H9 (cell line): ENCODE data around the gene KCNH1. TPM values are rescaled to one million over a fixed set of nuclear protein-coding genes. Genes with fewer than 3 reads are reported as not detected.

Experiments
- DNase-seq: peaks from one replicate; pipeline ENCODE4 v3.0.0-alpha.2; 2017
- H2AFZ ChIP-seq: one replicate; pipeline ENCODE4 v1.6.1; 2013; ENCODE audit warnings: mild to moderate bottlenecking, low read length, control low read depth, moderate library complexity
- H2AK5ac ChIP-seq: 2 replicates; pipeline ENCODE4 v1.6.1; 2013; ENCODE audit warnings: low read length, control low read depth, mixed read lengths; ENCODE audit not compliant: insufficient read length
- H2BK120ac ChIP-seq: one replicate; pipeline ENCODE4 v1.6.1; 2013; ENCODE audit warnings: low read depth, mild to moderate bottlenecking, low read length, control low read depth, inconsistent platforms; ENCODE audit not compliant: poor library complexity, severe bottlenecking
- H2BK12ac ChIP-seq: 2 replicates; pipeline ENCODE4 v1.6.1; 2013; ENCODE audit warnings: low read length, control low read depth, mixed read lengths, low read depth; ENCODE audit not compliant: insufficient read length
- H2BK15ac ChIP-seq: 2 replicates; pipeline ENCODE4 v1.6.1; 2013; ENCODE audit warnings: low read depth, low read length, control low read depth
- H2BK20ac ChIP-seq: one replicate; pipeline ENCODE4 v1.6.1; 2013; ENCODE audit warnings: low read depth, mild to moderate bottlenecking, low read length, control low read depth, inconsistent platforms; ENCODE audit not compliant: poor library complexity, severe bottlenecking
- H2BK5ac ChIP-seq: 2 replicates; pipeline ENCODE4 v1.6.1; 2013; ENCODE audit warnings: low read length, control low read depth, mixed read lengths; ENCODE audit not compliant: insufficient read length
- H3K14ac ChIP-seq: 2 replicates; pipeline ENCODE4 v1.6.1; 2013; ENCODE audit warnings: low read length, control low read depth; ENCODE audit not compliant: insufficient read depth
- H3K18ac ChIP-seq: 2 replicates; pipeline ENCODE4 v1.6.1; 2013; ENCODE audit warnings: low read depth, mild to moderate bottlenecking, mixed read lengths, low read length, control low read depth; ENCODE audit not compliant: insufficient read length
- H3K23ac ChIP-seq: 2 replicates; pipeline ENCODE4 v1.6.1; 2013; ENCODE audit warnings: low read length, control low read depth, mixed read lengths, low read depth; ENCODE audit not compliant: insufficient read length
- H3K23me2 ChIP-seq: 2 replicates; pipeline ENCODE4 v1.6.1; 2013; ENCODE audit warnings: low read depth, mild to moderate bottlenecking, mixed read lengths, low read length, control low read depth; ENCODE audit not compliant: insufficient read length, poor library complexity, severe bottlenecking
- H3K27ac ChIP-seq: 2 replicates; pipeline ENCODE4 v1.5.1; 2013; ENCODE audit warnings: low read length, control low read depth, mixed read lengths, low read depth; ENCODE audit not compliant: insufficient read length
- H3K27me3 ChIP-seq: 2 replicates; pipeline ENCODE4 v1.6.1; 2013; ENCODE audit warnings: low read length, control low read depth, inconsistent platforms; ENCODE audit not compliant: insufficient read depth
- H3K4ac ChIP-seq: 2 replicates; pipeline ENCODE4 v1.6.1; 2013; ENCODE audit warnings: low read depth, mild to moderate bottlenecking, control low read depth, inconsistent platforms, low read length, moderate library complexity
- H3K4me1 ChIP-seq: 2 replicates; pipeline ENCODE4 v1.6.1; 2013; ENCODE audit warnings: low read length, control low read depth, inconsistent platforms; ENCODE audit not compliant: insufficient read depth
- H3K4me2 ChIP-seq: 2 replicates; pipeline ENCODE4 v1.6.1; 2013; ENCODE audit warnings: low read length, control low read depth, mixed read lengths; ENCODE audit not compliant: insufficient read length, insufficient read depth
- H3K56ac ChIP-seq: 2 replicates; pipeline ENCODE4 v1.6.1; 2013; ENCODE audit warnings: low read depth, mild to moderate bottlenecking, mixed read lengths, low read length, control low read depth; ENCODE audit not compliant: insufficient read length
- H3K79me1 ChIP-seq: 2 replicates; pipeline ENCODE4 v1.6.1; 2013; ENCODE audit warnings: low read depth, mild to moderate bottlenecking, moderate library complexity, low read length, control low read depth, inconsistent platforms; ENCODE audit not compliant: insufficient read depth, poor library complexity, severe bottlenecking
- H3K79me2 ChIP-seq: 2 replicates; pipeline ENCODE4 v1.6.1; 2013; ENCODE audit warnings: low read length, control low read depth, inconsistent platforms; ENCODE audit not compliant: insufficient read depth
- H3K9ac ChIP-seq: 2 replicates; pipeline ENCODE4 v1.6.1; 2013; ENCODE audit warnings: low read length, control low read depth, mixed read lengths; ENCODE audit not compliant: insufficient read length; ENCODE audit errors: extremely low read depth
- H3K9me3 ChIP-seq: one replicate; pipeline ENCODE4 v1.6.1; 2013; ENCODE audit warnings: low read depth, low read length, inconsistent platforms; ENCODE audit not compliant: control insufficient read depth
- H3T11ph ChIP-seq: one replicate; pipeline ENCODE4 v1.6.1; 2013; ENCODE audit warnings: mild to moderate bottlenecking, low read length, control low read depth, inconsistent platforms
- H4K20me1 ChIP-seq: one replicate; pipeline ENCODE4 v1.6.1; 2013; ENCODE audit not compliant: control insufficient read depth, insufficient read length, insufficient read depth
- H4K5ac ChIP-seq: 2 replicates; pipeline ENCODE4 v1.6.1; 2013; ENCODE audit warnings: low read depth, mild to moderate bottlenecking, mixed read lengths, low read length, control low read depth; ENCODE audit not compliant: insufficient read length
- H4K8ac ChIP-seq: replicated peaks from 2 replicates; pipeline ENCODE4 v1.6.1; 2013; ENCODE audit warnings: low read length, control low read depth, mixed read lengths, low read depth; ENCODE audit not compliant: insufficient read length
- H4K91ac ChIP-seq: 2 replicates; pipeline ENCODE4 v1.6.1; 2013; ENCODE audit warnings: low read depth, mild to moderate bottlenecking, moderate library complexity, mixed read lengths, low read length, control low read depth; ENCODE audit not compliant: insufficient read length
- H3K27ac Mint-ChIP-seq, 3 experiments: 2 replicates in 2 of 3; 3 replicates in 1 of 3; pipeline ENCODE4 v1.8.0; 2020 to 2021; ENCODE audit warnings: mixed read lengths in 3 of 3, mild to moderate bottlenecking in 1 of 3, moderate library complexity in 1 of 3
- H3K27me3 Mint-ChIP-seq: 2 replicates; pipeline ENCODE4 v1.8.0; 2021; ENCODE audit warnings: low read depth, mild to moderate bottlenecking, moderate library complexity, mixed read lengths
- H3K36me3 Mint-ChIP-seq, 3 experiments: 2 replicates in 2 of 3; 3 replicates in 1 of 3; pipeline ENCODE4 v1.8.0; 2020 to 2021; ENCODE audit warnings: low read depth in 3 of 3, mixed read lengths in 3 of 3; ENCODE audit not compliant: insufficient read depth in 1 of 3
- H3K4me1 Mint-ChIP-seq, 2 experiments: 2 replicates each; pipeline ENCODE4 v1.8.0; 2020; ENCODE audit warnings: mixed read lengths in 2 of 2
- H3K4me3 Mint-ChIP-seq, 2 experiments: 2 replicates in 1 of 2; 3 replicates in 1 of 2; pipeline ENCODE4 v1.8.0; 2020 to 2021; ENCODE audit warnings: mild to moderate bottlenecking in 2 of 2, mixed read lengths in 2 of 2, moderate library complexity in 1 of 2
- H3K9me3 Mint-ChIP-seq, 2 experiments: 2 replicates in 1 of 2; 3 replicates in 1 of 2; pipeline ENCODE4 v1.8.0; 2020; ENCODE audit warnings: mild to moderate bottlenecking in 2 of 2, mixed read lengths in 2 of 2, moderate library complexity in 1 of 2
- WGBS: extraction: QIAGEN DNeasy Blood & Tissue Kit; methylation state at CpG from one replicate; pipeline ENCODE4 v1.1.7; 2013; ENCODE audit warnings: missing lambda C conversion rate, low lambda C conversion rate, mixed read lengths; ENCODE audit not compliant: insufficient read length; ENCODE audit errors: extremely low coverage; 5-methylcytosine and 5-hydroxymethylcytosine counted together
- total RNA-seq: library from RNA; stranded (reverse); gene quantifications from 2 replicates; pipeline ENCODE4 v1.2.1, GENCODE V29; 2021
- TF ChIP-seq, protein P1 (sequence below): fragments of 200-600 bp; sonication (generic); conservative IDR thresholded peaks from 3 replicates; pipeline ENCODE4 v1.8.0; 2021; ENCODE audit warnings: antibody characterized with exemption, mild to moderate bottlenecking

The KCNH1 gene
- total RNA-seq, 1 experiment from 2014 or later: 0.11 TPM

DNA sequence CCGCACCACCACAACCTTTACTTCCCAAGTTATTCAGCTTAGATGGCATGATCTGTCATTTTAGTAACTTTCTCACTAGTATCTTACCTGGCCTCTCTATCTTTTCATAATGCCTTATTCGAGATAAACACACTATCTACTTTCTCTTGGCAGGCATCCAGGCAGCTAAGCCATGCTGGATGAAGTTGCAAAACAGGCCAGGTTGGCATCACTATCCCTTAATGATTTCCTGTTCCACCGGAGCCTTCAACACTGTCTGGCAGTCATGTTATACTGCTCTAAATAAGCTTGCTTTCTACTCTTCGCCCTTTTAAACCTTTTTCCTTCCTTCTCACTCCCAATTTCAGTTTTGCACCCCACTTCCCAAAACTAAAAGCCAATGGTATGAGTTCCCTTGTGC is 12.0 kb upstream of the KCNH1 start:
- Histone ChIP-seq H2BK120ac (no peak overlapping the region), H2BK20ac (no peak overlapping the region), H4K8ac (no peak overlapping the region), H2BK12ac (no peak overlapping the region), H2AK5ac (no peak overlapping the region), H3K18ac (no peak overlapping the region), H2BK5ac (no peak overlapping the region), H3K23ac (no peak overlapping the region), H3K4ac (no peak overlapping the region), H3K79me2 (no peaks in the 10 kb centered on the region), H3K9me3 (no peaks in the 10 kb centered on the region), H3K4me1 (no peaks in the 10 kb centered on the region; the same call in 1 of the 2 replicates), H3K56ac (no peak overlapping the region), H3T11ph (no peak overlapping the region), H3K27ac (no peak overlapping the region), H4K20me1 (no peaks in the 10 kb centered on the region), H4K5ac (no peak overlapping the region), H2AFZ (no peak overlapping the region), H4K91ac (no peak overlapping the region), H3K4me2 (no peak overlapping the region), H3K14ac (no peak overlapping the region), H3K23me2 (no peaks in the 10 kb centered on the region), H3K9ac (no peak overlapping the region), H3K27me3 (no peaks in the 10 kb centered on the region), H2BK15ac (no peak overlapping the region), H3K79me1 (no peaks in the 10 kb centered on the region)
- WGBS: 100% methylated on average over 2 of the region's 4 CpGs
- no peaks in the 10 kb centered on the region for H3K27me3 Mint-ChIP-seq
- TF ChIP-seq, protein P1, sequence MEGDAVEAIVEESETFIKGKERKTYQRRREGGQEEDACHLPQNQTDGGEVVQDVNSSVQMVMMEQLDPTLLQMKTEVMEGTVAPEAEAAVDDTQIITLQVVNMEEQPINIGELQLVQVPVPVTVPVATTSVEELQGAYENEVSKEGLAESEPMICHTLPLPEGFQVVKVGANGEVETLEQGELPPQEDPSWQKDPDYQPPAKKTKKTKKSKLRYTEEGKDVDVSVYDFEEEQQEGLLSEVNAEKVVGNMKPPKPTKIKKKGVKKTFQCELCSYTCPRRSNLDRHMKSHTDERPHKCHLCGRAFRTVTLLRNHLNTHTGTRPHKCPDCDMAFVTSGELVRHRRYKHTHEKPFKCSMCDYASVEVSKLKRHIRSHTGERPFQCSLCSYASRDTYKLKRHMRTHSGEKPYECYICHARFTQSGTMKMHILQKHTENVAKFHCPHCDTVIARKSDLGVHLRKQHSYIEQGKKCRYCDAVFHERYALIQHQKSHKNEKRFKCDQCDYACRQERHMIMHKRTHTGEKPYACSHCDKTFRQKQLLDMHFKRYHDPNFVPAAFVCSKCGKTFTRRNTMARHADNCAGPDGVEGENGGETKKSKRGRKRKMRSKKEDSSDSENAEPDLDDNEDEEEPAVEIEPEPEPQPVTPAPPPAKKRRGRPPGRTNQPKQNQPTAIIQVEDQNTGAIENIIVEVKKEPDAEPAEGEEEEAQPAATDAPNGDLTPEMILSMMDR: no peak
- no peaks in the 10 kb centered on the region; a peak in 1 of 7 replicates for H3K36me3 Mint-ChIP-seq
- no peak overlapping the region for H3K4me3 Mint-ChIP-seq
- no peak for DNase-seq
- no peak overlapping the region; a peak in 1 of 7 replicates for H3K27ac Mint-ChIP-seq
- no peaks in the 10 kb centered on the region; a peak in 1 of 5 replicates for H3K9me3 Mint-ChIP-seq
- H3K4me1 Mint-ChIP-seq: peaks cover 8 to 9% of the 10 kb centered on the region in 2 experiments
